ENCODE measurements around the gene BEND6. TPM values are rescaled to one million over a fixed set of nuclear protein-coding genes. Genes with fewer than 3 reads are reported as not detected.

BEND6 gene
- polyA plus RNA-seq, 1 donor from 2014 or later = 8.6 TPM

DNA sequence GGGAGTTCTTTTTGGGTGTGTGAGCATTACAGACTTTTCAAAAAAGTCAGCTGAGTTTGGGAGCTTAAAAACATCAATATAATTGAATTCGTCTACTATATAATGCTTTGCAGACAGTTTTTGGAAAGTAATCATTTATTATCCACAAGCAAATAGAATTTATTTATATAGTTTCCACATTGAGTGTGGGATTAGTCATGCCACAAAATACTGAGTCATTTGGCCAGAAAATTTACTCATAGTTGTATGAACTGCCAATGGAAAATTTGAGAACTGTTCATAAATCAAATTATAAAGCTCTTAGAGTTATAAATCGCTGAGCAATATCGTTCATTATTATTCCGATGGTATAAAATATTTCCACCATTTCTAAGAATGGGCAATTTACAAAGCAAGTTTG lies 5.0 kb downstream of the BEND6 start:
- TF ChIP-seq, protein P1, sequence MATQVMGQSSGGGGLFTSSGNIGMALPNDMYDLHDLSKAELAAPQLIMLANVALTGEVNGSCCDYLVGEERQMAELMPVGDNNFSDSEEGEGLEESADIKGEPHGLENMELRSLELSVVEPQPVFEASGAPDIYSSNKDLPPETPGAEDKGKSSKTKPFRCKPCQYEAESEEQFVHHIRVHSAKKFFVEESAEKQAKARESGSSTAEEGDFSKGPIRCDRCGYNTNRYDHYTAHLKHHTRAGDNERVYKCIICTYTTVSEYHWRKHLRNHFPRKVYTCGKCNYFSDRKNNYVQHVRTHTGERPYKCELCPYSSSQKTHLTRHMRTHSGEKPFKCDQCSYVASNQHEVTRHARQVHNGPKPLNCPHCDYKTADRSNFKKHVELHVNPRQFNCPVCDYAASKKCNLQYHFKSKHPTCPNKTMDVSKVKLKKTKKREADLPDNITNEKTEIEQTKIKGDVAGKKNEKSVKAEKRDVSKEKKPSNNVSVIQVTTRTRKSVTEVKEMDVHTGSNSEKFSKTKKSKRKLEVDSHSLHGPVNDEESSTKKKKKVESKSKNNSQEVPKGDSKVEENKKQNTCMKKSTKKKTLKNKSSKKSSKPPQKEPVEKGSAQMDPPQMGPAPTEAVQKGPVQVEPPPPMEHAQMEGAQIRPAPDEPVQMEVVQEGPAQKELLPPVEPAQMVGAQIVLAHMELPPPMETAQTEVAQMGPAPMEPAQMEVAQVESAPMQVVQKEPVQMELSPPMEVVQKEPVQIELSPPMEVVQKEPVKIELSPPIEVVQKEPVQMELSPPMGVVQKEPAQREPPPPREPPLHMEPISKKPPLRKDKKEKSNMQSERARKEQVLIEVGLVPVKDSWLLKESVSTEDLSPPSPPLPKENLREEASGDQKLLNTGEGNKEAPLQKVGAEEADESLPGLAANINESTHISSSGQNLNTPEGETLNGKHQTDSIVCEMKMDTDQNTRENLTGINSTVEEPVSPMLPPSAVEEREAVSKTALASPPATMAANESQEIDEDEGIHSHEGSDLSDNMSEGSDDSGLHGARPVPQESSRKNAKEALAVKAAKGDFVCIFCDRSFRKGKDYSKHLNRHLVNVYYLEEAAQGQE (IDR thresholded peaks at IDR 0.05; ENCODE audit: borderline replicate concordance) = no peak
- TF ChIP-seq POLR2AphosphoS5 (IDR thresholded peaks at IDR 0.05) (no peak), MXI1 (conservative IDR thresholded peaks at IDR 0.05; ENCODE audit: poor library complexity, severe bottlenecking) (no peak), TAF1 (IDR thresholded peaks at IDR 0.05; ENCODE audit: low read depth) (no peak), EZH2 (IDR thresholded peaks at IDR 0.05; ENCODE audit: borderline replicate concordance, insufficient read depth, low read length, poor library complexity, severe bottlenecking) (no peak), RAD21 (conservative IDR thresholded peaks at IDR 0.05) (no peak), SMC3 (conservative IDR thresholded peaks at IDR 0.05; ENCODE audit: poor library complexity) (no peak), CTCF (IDR thresholded peaks at IDR 0.05; ENCODE audit: poor library complexity, severe bottlenecking) (no peak), EP300 (conservative IDR thresholded peaks at IDR 0.05; ENCODE audit: poor library complexity, severe bottlenecking) (no peak)

DNA sequence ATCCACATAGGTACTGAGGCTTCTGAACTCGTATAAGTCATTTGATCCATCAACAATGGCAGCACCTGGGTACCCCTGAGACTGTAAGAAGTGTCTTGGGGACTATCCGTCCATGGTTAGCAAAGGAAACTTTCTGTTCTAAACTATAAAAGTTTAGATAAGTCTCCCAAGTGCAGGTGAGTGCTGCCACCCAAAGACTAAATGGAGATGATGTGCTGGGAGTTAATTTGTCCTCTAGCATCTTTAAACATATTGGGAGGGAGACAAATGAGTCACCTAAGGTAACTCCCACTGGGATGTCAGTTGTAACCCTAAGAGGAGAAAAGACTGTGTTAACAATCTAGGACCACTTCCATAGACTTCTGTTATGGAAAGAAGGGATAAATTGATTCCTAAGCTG lies 6.2 kb downstream of the BEND6 start:
- no peaks in the 10 kb centered on the region for H4K20me1 ChIP-seq (ENCODE audit: insufficient read depth)
- H3K9me3 ChIP-seq (ENCODE audit: low read length) = no peaks in the 10 kb centered on the region
- H3K9me2 ChIP-seq (ENCODE audit: insufficient read depth, low read length) = no peaks in the 10 kb centered on the region
- no peak overlapping the region for H3K9ac ChIP-seq (ENCODE audit: low read length)
- no peak for TF ChIP-seq MXI1 (conservative IDR thresholded peaks at IDR 0.05; ENCODE audit: poor library complexity, severe bottlenecking)
- TF ChIP-seq EP300 (conservative IDR thresholded peaks at IDR 0.05; ENCODE audit: poor library complexity, severe bottlenecking) = no peak
- no peak for TF ChIP-seq RAD21 (conservative IDR thresholded peaks at IDR 0.05)
- TF ChIP-seq EZH2 (IDR thresholded peaks at IDR 0.05; ENCODE audit: borderline replicate concordance, insufficient read depth, low read length, poor library complexity, severe bottlenecking) = no peak
- TF ChIP-seq POLR2AphosphoS5 (IDR thresholded peaks at IDR 0.05) = no peak
- no peak for TF ChIP-seq CTCF (IDR thresholded peaks at IDR 0.05; ENCODE audit: poor library complexity, severe bottlenecking)
- no peak for TF ChIP-seq SMC3 (conservative IDR thresholded peaks at IDR 0.05; ENCODE audit: poor library complexity)
- no peak for TF ChIP-seq TAF1 (IDR thresholded peaks at IDR 0.05; ENCODE audit: low read depth)
- TF ChIP-seq, protein P1 (IDR thresholded peaks at IDR 0.05; ENCODE audit: borderline replicate concordance) = no peak
- no peak overlapping the region for H3K27ac ChIP-seq (ENCODE audit: low read length)
- H3K36me3 ChIP-seq (ENCODE audit: insufficient read depth, low read length) = no peaks in the 10 kb centered on the region
- no peaks in the 10 kb centered on the region for H3F3A ChIP-seq (ENCODE audit: insufficient read depth, low read length, poor library complexity, severe bottlenecking)
- peaks cover 7% of the 10 kb centered on the region for H3K27me3 ChIP-seq (ENCODE audit: insufficient read depth, low read depth, low read length)
- H3K4me3 ChIP-seq (ENCODE audit: low read length) = no peak overlapping the region
- H3K79me2 ChIP-seq (replicated peaks; ENCODE audit: insufficient read depth, low read length) = no peaks in the 10 kb centered on the region
- H3K4me2 ChIP-seq (ENCODE audit: low read length) = no peak overlapping the region
- H2AFZ ChIP-seq (ENCODE audit: low read depth, low read length) = no peak overlapping the region

More for the DNA sequence above, 5.0 kb downstream of the BEND6 start:
- no peaks in the 10 kb centered on the region for H3K9me3 ChIP-seq (ENCODE audit: low read length)
- no peaks in the 10 kb centered on the region for H3F3A ChIP-seq (ENCODE audit: insufficient read depth, low read length, poor library complexity, severe bottlenecking)
- no peak overlapping the region for H3K4me3 ChIP-seq (ENCODE audit: low read length)
- no peak overlapping the region for H3K4me2 ChIP-seq (ENCODE audit: low read length)
- H3K9ac ChIP-seq (ENCODE audit: low read length) = no peak overlapping the region
- H3K27me3 ChIP-seq (ENCODE audit: insufficient read depth, low read depth, low read length) = peaks cover 10% of the 10 kb centered on the region
- no peaks in the 10 kb centered on the region for H3K9me2 ChIP-seq (ENCODE audit: insufficient read depth, low read length)
- H2AFZ ChIP-seq (ENCODE audit: low read depth, low read length) = no peak overlapping the region
- no peaks in the 10 kb centered on the region for H3K79me2 ChIP-seq (replicated peaks; ENCODE audit: insufficient read depth, low read length)
- no peak overlapping the region for H3K27ac ChIP-seq (ENCODE audit: low read length)
- no peaks in the 10 kb centered on the region for H4K20me1 ChIP-seq (ENCODE audit: insufficient read depth)
- H3K36me3 ChIP-seq (ENCODE audit: insufficient read depth, low read length) = no peaks in the 10 kb centered on the region

Measured in neural cell (in vitro differentiated cells).